Measurements from ENCODE around the gene RNF146.
"Not testable (repeated sequence)": the region's sequence is repeated elsewhere in the genome, so short reads cannot be mapped to it uniquely, and the experiment has no call there.

The RNF146 gene

GRCh38 chr6:127288705-127289104, 22.0 kb downstream of the RNF146 start:
- no peak for DNase-seq

- DNase-seq, result no peak
Observed at GRCh38 chr6:127289934-127290333, 23.3 kb downstream of the RNF146 start.

- no peak for DNase-seq
Observed at GRCh38 chr6:127290391-127291265, 24.0 kb downstream of the RNF146 start.

GRCh38 chr6:127291495-127291894, 24.8 kb downstream of the RNF146 start:
- DNase-seq, result no peak

- DNase-seq, result no peak
Observed at GRCh38 chr6:127297502-127298070, 30.9 kb downstream of the RNF146 start.

GRCh38 chr6:127298475-127298874, 31.8 kb downstream of the RNF146 start:
- DNase-seq, result no peak

GRCh38 chr6:127299522-127300240, 33.0 kb downstream of the RNF146 start:
- DNase-seq, result no peak

- no peak for DNase-seq
Observed at GRCh38 chr6:127300411-127300810, 33.7 kb downstream of the RNF146 start.

GRCh38 chr6:127301199-127301700, 34.6 kb downstream of the RNF146 start:
- DNase-seq, result no peak

GRCh38 chr6:127302728-127303660, 36.3 kb downstream of the RNF146 start:
- no peak for DNase-seq

GRCh38 chr6:127303917-127304316, 37.3 kb downstream of the RNF146 start:
- no peak for DNase-seq

- no peak for DNase-seq
Observed at GRCh38 chr6:127305741-127306140, 39.1 kb downstream of the RNF146 start.

GRCh38 chr6:127317388-127318128, 50.9 kb downstream of the RNF146 start:
- DNase-seq, result no peak

GRCh38 chr6:127319686-127320085, 53.0 kb downstream of the RNF146 start:
- DNase-seq, result no peak

GRCh38 chr6:127328043-127328609, 61.5 kb downstream of the RNF146 start:
- DNase-seq, result no peak

- not testable (repeated sequence) for DNase-seq
Observed at GRCh38 chr6:127331256-127331655, 64.6 kb downstream of the RNF146 start.

- no peak for DNase-seq
Observed at GRCh38 chr6:127332383-127332961, 65.8 kb downstream of the RNF146 start.
